Osteocyte (in vitro differentiated cells): ENCODE data around the gene C5. TPM values are rescaled to one million over a fixed set of nuclear protein-coding genes. Genes with fewer than 3 reads are reported as not detected.

ENCODE experiments used
- DNase-seq: peaks from one replicate; pipeline ENCODE4 v3.0.0; 2021; ENCODE audit warnings: mixed read lengths; ENCODE audit not compliant: unreplicated experiment; ENCODE audit errors: extremely low spot score
- H3K27ac Mint-ChIP-seq: one replicate; pipeline ENCODE4 v1.8.0; 2021; ENCODE audit warnings: mild to moderate bottlenecking, mixed read lengths; ENCODE audit not compliant: unreplicated experiment
- H3K27me3 Mint-ChIP-seq: one replicate; pipeline ENCODE4 v1.8.0; 2021; ENCODE audit warnings: mixed read lengths; ENCODE audit not compliant: unreplicated experiment
- H3K36me3 Mint-ChIP-seq: one replicate; pipeline ENCODE4 v1.8.0; 2021; ENCODE audit warnings: mixed read lengths; ENCODE audit not compliant: unreplicated experiment
- H3K4me1 Mint-ChIP-seq: one replicate; pipeline ENCODE4 v1.8.0; 2021; ENCODE audit warnings: mixed read lengths; ENCODE audit not compliant: unreplicated experiment
- H3K4me3 Mint-ChIP-seq: one replicate; pipeline ENCODE4 v1.8.0; 2021; ENCODE audit warnings: mild to moderate bottlenecking, moderate library complexity, mixed read lengths; ENCODE audit not compliant: unreplicated experiment
- H3K9me3 Mint-ChIP-seq: one replicate; pipeline ENCODE4 v1.8.0; 2021; ENCODE audit warnings: mixed read lengths; ENCODE audit not compliant: unreplicated experiment
- total RNA-seq: library from RNA; stranded (reverse); gene quantifications from 2 replicates; pipeline ENCODE4 v1.2.1, GENCODE V29; 2021
- TF ChIP-seq, protein P1 (sequence below): fragments of 200-600 bp; sonication (generic); IDR thresholded peaks from 2 replicates; pipeline ENCODE4 v1.5.0; 2021; ENCODE audit warnings: antibody characterized with exemption, mild to moderate bottlenecking, moderate library complexity

The C5 gene
- total RNA-seq, 1 donor from 2014 or later: 6.3 TPM

DNA sequence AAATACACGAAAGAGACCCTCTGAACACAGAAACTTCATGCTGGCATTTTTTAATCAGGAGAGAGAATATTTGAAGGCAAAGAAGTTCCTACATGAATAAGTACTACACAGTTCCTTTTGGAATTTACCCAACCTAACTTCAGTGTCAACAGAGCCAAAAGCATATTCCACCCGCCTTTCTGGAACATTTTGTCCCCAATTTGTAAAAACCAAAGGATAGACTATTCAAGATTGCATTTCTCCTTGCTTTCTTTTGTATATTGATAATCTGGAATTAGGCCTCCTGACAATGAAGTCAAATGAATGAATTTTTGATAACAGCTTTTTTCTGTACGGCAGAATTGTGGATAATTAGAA is 84.1 kb downstream of the C5 start:
- Mint-ChIP-seq H3K9me3 (no peaks in the 10 kb centered on the region), H3K27me3 (no peaks in the 10 kb centered on the region), H3K4me3 (no peak overlapping the region), H3K27ac (peak overlapping the region; percentile 48), H3K36me3 (peaks cover 9% of the 10 kb centered on the region), H3K4me1 (peaks cover 11% of the 10 kb centered on the region)
- DNase-seq: no peak
- TF ChIP-seq, protein P1, sequence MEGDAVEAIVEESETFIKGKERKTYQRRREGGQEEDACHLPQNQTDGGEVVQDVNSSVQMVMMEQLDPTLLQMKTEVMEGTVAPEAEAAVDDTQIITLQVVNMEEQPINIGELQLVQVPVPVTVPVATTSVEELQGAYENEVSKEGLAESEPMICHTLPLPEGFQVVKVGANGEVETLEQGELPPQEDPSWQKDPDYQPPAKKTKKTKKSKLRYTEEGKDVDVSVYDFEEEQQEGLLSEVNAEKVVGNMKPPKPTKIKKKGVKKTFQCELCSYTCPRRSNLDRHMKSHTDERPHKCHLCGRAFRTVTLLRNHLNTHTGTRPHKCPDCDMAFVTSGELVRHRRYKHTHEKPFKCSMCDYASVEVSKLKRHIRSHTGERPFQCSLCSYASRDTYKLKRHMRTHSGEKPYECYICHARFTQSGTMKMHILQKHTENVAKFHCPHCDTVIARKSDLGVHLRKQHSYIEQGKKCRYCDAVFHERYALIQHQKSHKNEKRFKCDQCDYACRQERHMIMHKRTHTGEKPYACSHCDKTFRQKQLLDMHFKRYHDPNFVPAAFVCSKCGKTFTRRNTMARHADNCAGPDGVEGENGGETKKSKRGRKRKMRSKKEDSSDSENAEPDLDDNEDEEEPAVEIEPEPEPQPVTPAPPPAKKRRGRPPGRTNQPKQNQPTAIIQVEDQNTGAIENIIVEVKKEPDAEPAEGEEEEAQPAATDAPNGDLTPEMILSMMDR: no peak

DNA sequence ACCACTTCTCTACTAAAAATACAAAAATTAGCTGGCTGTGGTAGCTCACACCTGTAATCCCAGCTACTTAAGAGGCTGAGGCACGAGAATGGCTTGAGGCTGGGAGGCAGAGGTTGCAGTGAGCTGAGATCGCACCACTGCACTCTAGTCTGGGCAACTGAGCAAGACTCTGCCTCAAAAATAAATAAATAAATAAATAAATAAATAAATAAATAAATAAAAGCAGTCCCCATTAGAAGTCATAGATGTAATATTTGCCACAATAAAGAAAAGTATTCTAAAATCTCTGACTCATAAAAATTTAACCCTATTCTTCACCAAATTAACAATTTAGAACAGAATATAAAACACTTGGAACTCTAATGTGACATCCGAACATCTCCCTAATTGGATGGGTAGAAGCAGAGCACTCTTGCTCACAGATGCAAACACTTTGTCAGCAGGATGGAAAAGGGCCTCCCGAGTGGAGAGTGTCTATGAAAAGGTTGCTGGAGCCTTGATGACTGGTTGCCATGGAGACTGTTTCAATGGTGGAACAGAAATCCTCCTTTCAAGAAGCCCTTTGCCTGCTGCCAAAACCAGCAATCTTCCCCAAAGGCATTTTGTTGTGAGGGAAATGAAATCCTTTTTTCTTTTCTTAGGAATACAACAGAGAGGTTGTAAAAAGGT is 84.6 kb downstream of the C5 start:
- DNase-seq: no peak
- Mint-ChIP-seq H3K4me1 (peaks cover 10% of the 10 kb centered on the region), H3K27me3 (no peaks in the 10 kb centered on the region), H3K4me3 (no peak overlapping the region), H3K36me3 (peaks cover 9% of the 10 kb centered on the region), H3K27ac (peak overlapping the region; percentile 48), H3K9me3 (no peaks in the 10 kb centered on the region)
- TF ChIP-seq, protein P1: no peak

DNA sequence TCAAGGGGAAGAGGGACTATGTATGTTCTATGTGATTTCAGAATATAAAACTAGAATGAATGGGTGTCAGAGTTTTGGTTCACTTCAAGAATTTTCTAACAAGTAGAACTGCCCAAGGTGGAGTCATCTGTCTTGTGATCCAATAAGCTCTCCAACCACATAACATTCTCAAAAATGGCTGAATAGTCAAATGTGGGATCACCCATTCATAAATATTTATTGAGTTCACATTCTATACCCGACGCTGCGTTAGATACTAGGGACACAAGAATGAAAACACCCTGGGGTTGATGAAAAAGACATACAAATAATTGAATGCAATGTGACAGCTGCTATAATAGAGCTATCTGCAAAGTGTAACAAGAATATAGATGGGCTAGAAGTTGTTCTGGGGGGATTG is 88.1 kb downstream of the C5 start:
- H3K27ac Mint-ChIP-seq: no peak overlapping the region

GRCh38 chr9:120960001-120960400 is 90.1 kb downstream of the C5 start:
- Mint-ChIP-seq H3K27ac (no peak overlapping the region), H3K27me3 (no peaks in the 10 kb centered on the region), H3K36me3 (peaks cover 21% of the 10 kb centered on the region), H3K4me1 (peaks cover 5% of the 10 kb centered on the region), H3K9me3 (no peaks in the 10 kb centered on the region), H3K4me3 (no peak overlapping the region)
- TF ChIP-seq, protein P1: no peak
- DNase-seq: no peak

More for the DNA sequence above, 88.1 kb downstream of the C5 start:
- Mint-ChIP-seq H3K27me3 (no peaks in the 10 kb centered on the region), H3K4me3 (no peak overlapping the region), H3K4me1 (peaks cover 13% of the 10 kb centered on the region), H3K9me3 (no peaks in the 10 kb centered on the region), H3K36me3 (peaks cover 16% of the 10 kb centered on the region)
- TF ChIP-seq, protein P1: no peak
- no peak for DNase-seq

DNA sequence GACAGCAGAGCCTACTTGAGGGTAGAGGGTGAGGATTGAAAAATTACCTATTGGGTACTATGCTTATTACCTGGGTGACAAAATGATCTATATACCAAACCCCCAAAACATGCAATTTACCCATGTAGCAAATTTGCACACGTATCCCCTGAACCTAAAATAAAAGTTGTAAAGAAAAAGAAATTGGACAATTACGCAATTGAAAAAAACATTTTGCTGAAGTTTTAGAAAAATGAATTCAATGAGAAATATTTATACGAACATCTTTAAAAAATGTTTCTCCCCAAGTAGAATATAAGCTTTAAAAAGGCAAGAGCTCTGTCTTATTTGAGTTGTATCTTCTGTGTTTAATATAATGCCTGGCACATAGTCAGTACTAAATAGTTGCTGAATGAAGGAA is 93.2 kb downstream of the C5 start:
- no peaks in the 10 kb centered on the region for H3K9me3 Mint-ChIP-seq
- H3K4me1 Mint-ChIP-seq: peaks cover 19% of the 10 kb centered on the region
- DNase-seq: no peak
- TF ChIP-seq, protein P1: no peak
- no peak overlapping the region for H3K4me3 Mint-ChIP-seq
- H3K27ac Mint-ChIP-seq: no peak overlapping the region
- peaks cover 17% of the 10 kb centered on the region for H3K36me3 Mint-ChIP-seq
- no peaks in the 10 kb centered on the region for H3K27me3 Mint-ChIP-seq
